Retina (tissue), 1 donor: Measurements from ENCODE around the gene MCF2L2.

Source experiments
- DNase-seq: peaks from one replicate; pipeline ENCODE4 v3.0.0-alpha.2; 2016

Gene MCF2L2

DNA sequence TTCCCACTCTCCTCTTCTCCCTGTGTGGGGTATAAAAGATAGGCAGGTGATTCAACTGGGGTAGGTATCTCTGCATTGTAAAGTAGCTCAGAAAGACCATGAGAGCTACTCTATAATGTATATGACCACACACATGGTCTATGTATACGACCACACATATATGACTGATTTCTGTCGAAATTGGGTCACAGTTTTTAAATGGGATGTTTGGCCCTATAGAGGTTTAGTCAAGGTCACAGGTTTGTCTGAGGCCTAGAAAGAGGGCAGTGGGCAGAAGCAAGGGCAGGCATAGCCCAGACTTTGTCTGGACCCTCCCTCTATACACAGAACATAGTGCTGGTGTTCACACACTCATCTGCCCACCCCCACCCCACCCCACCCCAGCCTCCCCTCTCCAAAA lies 270.3 kb downstream of the MCF2L2 start:
- no peak for DNase-seq

DNA sequence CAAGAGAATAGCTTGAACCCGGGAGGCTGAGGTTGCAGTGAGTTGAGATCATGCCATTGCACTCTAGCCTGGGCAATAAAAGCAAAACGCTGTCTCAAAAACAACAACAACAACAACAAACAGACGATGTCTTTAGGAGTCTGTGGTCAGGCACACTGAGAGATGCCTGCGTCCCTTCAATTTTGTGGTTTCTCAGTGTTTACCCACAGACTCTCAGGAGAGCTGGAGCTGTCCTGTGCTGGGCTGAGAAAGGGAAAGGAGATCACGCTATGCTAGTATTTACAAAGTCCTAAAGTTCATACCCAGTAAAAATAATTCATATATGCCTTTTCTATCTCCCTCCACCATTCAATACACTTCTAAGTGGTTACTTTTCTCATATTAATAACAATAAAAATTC lies 272.2 kb downstream of the MCF2L2 start:
- no peak for DNase-seq

DNA sequence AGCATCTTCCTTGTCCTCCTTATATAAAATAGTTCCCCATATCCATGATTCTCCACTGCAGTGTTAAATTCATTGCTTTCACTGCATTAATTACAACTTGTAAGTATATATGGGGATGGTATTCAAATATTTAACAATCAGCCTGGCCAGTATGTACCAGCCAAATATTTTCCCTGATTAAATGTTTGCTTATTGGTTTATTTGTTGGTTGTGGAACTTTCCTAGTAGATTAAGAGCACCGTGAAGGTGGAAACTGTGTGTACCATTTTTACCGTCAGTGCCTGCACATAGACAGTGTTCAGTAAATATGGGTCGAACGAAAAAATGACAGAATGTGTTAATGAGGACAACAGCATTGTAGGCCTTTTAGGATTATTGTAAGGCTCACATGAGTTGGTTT lies 272.9 kb downstream of the MCF2L2 start:
- no peak for DNase-seq

DNA sequence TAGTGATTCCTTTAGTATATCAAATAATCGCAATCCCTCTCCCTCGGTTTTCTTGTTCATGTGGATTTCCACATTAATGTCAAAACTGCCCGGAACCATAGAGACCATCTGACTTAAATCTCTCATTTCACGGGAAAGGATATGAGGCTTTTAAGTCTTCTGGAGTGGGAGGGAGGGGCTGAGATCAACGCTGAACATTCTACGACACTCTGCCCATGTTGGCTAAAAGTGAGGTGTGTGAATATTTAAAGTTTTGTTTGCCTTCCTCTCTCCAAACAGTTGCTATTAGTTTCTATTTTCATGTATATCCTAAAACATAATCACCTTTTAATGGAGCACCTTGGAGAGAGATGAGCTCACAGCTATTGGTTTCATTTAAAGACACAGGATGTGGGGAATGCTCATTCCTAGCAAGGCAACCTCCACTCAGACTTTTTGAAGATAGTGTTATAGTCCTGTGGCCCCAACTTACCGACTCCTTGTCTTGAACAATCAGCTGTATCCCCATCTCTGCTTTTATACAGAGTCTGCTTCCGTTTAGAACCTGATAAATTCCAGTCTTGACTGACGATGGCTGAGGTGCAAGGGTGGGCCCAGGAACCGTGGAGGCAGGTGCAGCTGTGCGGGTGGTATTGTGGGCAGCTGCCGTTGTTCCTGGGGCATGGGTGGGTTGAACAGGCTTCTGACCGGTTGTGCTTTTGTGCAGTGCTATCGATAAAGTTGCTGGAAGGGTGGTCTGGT lies 275.0 kb downstream of the MCF2L2 start:
- no peak for DNase-seq

DNA sequence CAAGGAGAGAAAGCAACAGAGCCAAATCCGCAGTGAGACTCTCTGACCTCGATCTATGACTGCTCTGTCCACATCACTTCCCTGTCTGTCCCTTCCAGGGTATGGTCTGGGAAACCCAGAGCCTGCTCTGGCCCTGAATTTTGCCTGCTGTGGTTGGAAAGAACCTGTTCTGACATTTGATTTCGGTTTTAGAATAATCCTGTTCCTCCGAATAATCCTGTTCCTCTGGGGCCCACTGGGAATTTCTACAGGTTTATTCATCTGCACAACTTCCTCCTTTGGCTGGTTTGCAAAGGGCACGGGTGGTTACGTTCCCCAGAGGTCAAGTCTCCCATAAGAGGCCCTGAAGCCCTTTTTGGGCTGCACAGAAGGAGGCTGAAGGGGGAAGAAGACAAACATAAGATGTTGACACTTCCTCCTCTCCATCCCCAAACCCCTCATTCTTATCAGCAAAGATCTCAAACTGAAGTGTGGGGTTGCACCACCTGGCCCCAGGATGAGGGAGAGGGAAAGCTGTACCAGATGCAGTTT lies 276.5 kb downstream of the MCF2L2 start:
- DNase-seq, result no peak

DNA sequence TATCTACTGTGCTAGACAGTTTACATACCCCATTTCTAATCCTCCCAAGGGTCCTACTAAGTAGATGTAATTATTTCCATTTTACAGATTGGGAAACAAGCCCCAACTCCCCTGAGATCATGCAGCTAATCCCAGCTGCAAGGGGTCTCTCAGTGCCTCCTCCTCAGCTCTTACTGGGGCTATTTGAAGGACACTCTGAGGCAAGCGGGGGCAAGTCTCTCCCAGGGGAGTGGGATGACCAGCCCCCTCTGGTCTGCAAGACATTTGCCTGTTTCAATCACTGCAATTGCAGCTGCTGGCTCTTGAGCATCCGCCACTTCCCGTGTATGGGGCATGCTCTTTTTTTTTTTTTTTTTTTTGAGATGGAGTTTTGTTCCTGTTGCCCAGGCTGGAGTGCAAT lies 277.3 kb downstream of the MCF2L2 start:
- no peak for DNase-seq

DNA sequence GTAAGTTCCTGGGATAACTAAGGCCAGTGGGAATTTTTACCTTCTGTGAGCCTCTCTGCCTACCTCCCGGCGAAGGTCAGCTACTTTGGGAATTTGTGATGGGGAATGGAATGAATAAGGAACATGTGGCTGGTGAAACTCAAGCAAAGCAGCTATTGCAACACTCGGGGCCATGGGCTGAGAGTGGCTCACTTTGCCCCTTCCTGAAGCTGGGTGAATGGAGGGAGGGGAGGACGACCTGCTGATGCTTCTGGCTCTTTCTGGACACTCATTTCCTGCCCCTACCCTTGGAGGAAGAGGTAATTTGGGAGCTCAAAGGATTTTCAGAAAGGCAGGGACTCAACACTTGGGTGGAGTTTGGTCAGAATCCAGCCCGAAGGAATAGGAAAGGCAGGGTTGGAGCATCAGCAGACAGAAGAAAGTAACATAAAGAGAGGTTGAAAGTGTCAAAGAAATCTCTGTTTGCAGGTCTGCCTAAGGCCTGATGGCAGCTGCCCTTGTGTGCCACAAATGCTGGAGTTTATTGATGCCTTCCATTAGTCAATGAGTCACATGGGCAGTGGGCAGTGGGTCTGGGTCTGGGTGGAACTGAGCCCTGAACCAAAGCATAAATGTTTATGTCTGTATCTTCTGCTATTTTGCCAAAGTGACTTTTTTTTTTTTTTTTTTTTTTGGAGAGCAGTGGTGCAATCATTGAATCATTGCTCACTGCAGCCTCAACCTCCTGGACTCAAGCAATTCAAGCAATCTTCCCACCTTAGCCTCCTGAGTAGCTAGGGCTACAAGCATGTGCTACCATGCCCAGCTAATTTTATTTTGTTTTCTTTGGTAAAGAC lies 278.3 kb downstream of the MCF2L2 start:
- DNase-seq, result no peak

DNA sequence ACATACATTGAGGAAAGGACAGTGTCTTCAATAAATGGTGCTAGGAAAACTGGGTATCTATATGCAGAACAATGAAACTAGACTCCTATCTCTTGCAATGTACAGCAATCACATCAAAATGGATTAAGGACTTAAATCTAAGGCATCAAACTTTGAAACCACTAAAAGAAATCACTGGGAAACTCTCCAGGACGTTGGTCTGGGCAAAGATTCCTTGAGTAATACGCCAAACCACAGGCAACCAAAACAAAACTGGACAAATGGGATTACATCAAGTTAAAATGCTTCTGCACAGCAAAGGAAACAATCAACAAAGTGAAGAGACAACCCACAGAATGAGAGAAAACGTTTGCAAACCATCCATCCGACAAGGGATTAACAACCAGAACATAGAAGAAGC lies 280.4 kb downstream of the MCF2L2 start:
- no peak for DNase-seq

- DNase-seq, result no peak
Observed at GRCh38 chr3:183144363-183144762, 284.1 kb downstream of the MCF2L2 start.

DNA sequence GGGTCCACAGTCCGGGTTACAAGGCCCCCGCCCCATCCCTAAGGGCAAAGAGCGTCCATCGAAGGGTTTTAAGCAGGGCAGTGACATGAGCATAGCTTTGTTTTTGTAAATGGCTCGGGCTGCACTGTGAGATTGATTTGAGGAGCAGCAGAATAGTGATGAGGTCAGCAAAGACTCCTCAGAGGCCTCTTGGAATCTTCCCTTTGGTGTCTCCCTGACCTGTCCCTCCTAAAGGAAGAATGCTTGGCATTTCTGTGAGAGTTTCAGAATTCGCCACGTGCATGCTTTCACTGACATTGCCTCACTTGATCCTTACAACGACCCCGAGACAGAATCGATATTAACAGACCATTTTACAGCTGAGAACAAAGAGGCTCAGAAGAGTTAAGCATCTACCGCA lies 286.2 kb downstream of the MCF2L2 start:
- no peak for DNase-seq

DNA sequence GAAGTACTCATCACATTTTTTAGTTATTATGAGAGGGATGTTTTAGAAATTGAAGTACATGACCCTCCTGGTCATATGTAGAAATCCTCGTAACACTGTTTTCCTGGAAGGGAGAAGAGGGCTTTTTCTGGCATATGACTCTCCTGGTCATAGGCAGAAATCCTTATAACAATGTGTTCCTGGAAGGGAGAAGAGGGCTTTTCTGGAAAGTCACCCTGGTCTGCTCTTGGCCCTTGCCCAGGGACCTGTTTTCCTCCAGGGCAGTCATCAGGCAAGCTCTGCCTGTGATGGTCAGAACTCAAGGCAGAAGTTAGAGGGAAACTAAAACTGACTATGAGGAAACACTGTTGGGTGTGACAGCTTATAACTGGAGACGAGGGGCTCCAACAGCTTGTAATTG lies 293.6 kb downstream of the MCF2L2 start:
- DNase-seq, result no peak

DNA sequence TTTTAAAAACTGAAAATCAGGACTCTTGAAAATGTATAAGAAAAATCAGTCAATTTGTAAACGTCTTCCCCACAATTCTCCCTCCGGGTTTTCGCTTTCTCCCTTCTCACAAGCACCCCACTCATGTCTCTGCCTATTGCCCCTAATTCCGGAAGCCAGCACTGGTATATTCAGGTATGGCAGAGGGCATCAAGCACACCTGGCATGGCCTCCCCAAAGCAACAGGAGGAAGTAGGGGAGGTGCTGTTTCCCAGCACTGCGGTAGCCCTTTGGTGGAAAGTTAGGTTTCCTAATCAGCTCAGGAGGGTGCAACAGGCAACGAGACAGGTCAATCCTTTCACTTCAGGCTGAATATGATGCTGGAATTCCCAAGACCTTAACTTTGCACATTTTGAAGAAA lies 296.0 kb downstream of the MCF2L2 start:
- no peak for DNase-seq

DNA sequence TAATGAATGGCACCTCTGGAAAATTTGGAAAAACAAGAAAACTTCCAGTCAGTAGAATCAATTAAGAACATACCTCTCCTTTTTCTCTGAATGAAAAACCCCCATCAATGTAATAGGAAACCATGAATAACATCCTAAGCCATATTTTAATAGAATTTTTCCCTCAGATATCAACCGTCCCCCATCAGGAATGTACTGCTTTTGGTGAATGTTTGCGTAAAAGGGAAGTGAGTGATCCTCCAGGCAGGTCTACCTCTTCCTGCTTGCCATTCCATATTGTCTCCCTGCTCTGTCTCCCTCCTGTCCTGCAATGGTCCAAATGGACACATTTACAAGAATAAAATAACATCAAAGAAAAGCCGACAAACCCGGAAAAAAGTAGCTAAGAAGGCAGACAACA lies 296.7 kb downstream of the MCF2L2 start:
- DNase-seq, result no peak

GRCh38 chr3:183131186-183131725 lies 297.2 kb downstream of the MCF2L2 start:
- no peak for DNase-seq

DNA sequence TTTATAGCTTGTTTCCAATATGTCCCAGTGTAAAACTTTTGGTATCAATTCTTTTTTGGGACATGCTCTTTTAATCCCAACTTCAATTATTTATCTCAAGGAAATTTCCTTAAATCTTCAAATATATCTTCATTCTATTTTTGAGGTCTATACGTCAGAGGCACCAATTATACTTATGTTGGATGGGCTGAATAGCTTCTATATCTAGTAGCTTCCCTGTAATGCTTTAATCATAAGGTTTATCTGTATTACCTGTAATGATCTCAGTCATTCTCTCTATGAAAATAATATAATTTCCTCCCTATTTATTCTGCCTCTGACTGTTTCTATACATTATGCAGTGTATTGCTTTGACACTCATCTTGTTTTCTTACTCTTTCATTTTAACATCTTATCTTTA lies 299.2 kb downstream of the MCF2L2 start:
- no peak for DNase-seq

DNA sequence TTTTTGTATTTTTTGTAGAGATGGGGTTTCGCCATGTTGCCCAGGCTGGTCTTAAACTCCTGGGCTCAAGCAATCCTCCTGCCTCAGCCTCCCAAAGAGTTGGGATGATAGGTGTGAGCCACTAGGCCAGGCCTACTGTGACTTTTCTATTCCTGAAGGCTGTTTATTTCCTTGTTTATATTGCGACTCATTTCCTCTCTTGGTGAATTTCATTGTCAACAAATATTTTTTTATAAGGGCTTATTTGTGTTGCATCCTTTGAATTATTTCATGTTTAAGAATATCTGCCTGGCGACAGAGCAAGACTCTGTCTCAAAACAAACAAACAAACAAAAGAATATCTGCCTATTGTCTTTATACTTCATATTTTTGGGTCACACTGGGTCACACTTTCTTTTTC lies 299.7 kb downstream of the MCF2L2 start:
- DNase-seq, result no peak
